ENCODE results near the gene DRG2.

The DRG2 gene, protein sequence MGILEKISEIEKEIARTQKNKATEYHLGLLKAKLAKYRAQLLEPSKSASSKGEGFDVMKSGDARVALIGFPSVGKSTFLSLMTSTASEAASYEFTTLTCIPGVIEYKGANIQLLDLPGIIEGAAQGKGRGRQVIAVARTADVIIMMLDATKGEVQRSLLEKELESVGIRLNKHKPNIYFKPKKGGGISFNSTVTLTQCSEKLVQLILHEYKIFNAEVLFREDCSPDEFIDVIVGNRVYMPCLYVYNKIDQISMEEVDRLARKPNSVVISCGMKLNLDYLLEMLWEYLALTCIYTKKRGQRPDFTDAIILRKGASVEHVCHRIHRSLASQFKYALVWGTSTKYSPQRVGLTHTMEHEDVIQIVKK

DNA sequence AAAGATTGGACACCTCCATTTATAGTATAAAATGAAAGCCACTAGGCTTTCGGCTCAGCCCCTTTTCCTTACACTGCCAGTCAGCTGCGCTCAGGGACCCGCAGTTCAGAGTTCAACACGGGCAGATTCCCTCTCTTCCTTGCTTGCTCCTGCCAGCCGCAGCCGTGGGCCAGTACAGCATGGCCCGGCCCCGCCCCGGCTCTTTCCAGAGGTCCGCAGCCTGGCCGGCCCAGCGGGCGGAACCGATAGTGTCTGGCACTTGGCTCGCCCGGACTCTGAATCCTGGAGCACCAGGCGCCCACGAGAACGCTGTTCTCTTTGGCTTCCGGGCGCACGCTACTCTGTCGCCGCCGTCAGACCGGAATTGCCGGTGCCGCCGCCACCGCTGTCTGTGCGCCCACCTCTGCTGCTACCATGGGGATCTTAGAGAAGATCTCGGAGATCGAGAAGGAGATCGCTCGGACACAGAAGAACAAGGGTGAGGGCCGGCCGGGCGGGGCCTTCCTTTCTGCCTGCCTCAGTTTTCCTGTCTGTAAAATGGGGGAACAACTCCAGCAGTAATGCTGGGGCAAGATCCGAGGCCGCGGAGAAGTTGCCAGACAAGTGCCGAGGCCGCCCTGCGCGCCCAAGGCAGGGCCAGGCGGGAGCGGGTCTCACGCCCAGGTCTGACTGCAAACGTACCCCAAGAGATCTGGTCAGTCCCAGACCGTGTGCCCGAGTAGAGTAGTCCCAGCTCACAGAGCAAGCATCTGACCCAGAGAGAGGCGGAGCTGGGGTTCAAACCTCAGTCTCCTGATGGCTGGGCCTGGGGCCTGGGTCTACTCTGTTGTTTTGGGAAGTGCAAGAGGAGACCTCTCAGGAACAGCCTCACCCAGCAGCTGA, at the start of gene DRG2:
Gene DRG2, plus strand, starts transcription at position 339 of the 882 bp plus-strand sequence. Its CDS starts 76 bp downstream, at position 415.
- peak; percentile 74 for DNase-seq (ENCODE audit: low read depth)

DNA sequence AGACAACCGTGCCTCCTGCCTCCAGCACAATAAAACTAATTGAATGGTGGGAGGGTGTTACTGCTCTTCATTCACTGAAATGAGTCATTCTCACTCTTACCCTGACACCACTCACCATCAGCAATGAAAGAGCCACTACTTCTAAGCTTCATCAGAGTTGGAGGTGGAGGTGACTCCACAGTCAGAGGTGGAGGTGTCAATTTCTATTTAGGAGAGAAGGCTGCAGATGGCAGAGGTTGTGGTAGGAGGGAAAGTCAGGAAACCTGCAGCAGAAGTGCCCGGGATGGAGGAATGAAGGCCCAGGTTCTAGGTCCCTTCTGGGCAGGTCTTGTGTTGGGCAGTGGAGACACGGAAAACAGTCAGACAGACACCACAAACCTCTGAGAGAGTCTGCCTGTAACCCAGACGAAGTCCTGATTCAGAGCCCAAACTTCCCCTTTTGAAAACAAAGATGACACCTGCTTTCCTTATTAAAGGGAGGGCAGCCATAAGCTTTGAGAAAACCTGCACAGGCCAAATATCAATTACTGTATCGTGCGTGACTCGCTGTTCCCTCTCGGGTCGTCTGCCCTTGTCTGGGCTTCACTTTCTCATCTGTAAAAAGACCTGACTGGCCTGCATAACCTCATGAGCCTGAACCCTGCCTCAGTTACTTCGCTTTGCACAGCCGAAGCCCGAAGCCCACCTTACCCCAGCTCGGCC, 49.4 kb upstream of the DRG2 start:
- DNase-seq (ENCODE audit: low read depth) = no peak

DNA sequence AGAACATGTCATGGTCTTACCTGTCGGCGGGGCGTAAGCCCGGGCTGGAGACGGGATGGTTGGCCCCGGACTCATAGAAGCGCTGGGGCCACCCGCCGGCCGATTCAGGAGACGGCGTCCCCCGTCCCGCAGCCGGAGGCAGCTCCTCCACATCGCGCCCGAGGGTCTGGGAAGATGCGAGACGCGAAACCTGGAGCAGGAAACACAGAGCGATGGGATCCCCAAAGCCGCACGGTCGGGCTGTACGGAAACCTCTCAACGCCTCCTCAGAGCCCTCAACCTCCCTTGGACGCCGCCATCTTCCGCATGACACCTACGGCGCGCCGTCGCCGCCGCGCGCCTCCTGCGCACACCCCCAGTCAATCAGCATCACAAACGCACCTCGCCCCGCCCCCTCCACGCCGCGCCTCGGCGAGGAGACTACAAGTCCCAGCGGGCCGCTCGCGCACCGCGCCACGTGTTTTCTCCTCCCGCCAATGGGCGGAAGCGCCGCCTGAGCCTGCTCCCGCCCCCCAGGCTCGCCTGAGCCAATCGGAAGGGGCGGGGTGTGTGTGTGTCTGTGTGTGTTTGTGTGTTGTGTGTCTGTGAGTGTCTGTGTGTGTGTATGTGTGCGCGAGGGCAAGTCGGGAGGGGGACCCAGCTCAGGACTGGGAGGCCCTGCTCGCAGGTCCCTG, 48.8 kb upstream of the DRG2 start, which contains the start of the genes ATPAF2 and GID4:
Gene ATPAF2, minus strand, starts transcription at position 308 of the 674 bp plus-strand sequence. Its CDS starts 155 bp downstream, at position 153.
Gene GID4, plus strand, starts transcription at position 548 of the 674 bp plus-strand sequence. Its CDS starts 57 bp downstream, at position 605.
- DNase-seq (ENCODE audit: low read depth) = peak; percentile 88

DNA sequence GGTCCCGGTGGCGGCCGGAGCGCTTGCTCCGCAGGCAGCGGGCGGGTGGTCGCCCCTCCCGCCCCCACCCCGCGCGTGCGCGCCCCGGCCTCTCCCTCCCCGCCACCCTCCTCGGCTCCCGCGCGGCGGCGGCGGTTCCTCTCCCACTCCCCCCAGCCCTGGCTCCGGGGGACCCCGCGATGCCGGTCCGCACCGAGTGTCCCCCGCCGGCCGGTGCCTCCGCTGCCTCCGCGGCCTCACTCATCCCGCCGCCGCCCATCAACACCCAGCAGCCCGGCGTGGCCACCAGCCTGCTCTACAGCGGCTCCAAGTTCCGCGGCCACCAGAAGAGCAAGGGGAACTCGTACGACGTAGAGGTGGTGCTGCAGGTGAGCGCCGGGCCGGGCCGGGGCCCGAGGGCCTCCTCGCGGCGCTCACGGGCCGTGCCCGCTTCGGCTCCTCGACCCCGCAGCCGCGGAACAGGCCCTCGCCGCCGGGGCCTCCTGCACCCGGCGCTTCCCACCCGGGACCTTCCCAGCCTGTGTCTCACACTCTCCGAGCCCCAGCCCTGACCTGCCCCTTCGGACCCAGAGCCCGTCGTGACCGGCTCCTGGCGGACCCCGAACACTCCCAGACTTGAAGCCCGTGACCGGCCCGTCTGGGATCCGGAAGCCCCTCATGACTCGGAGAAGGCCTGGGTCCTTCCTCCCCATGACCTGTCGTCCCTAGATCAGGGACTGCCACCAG, 48.0 kb upstream of the DRG2 start:
- no peak for DNase-seq (ENCODE audit: low read depth)

DNA sequence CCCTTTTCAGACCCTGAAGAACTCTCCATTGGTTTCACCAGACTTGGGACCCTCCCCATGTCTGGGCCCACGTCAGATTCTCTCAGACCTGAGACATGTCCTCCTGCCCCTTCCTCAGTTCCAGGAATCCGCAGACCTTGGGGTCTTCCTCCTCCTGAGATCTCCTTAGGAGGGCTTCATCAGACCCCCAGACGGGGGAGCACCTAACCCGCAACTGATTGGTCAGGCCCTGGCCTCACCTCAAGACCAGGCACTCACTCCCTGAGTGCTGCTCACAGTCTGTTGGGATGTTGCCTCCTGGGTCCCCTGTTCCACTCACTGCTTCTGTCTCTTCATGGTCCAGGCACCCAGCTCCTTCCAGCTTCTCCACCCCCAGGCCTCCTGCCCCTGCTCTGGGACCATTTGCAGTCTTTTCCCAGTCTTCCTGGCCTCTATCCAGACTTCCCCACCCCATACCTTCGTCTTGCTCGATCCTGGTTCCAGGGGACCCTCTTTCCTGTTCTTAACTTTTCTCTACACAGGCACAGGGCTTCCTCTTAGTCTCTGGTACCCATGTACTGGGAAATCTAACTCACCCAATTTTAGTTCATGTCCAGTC, 47.4 kb upstream of the DRG2 start:
- no peak for DNase-seq (ENCODE audit: low read depth)

DNA sequence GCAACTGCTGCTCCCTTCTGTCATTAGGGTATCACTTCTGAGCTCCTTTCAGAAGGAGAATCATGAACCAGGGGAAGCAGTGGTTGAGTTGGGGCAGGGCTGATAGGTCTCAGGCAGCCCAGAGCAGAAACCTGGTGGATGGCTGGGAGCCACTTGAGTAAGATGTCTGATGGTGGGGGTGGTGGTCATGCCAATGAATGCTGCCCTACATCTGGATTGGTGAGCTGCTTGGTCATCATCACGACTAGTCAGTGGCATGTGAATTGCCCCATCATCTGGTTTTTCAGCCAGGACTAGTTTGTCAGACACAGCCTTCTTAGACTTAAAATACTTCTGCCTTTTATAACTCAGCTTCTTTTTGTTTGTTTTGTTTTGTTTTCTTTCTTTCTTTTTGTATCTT, 46.0 kb upstream of the DRG2 start:
- peak; percentile 45 for DNase-seq (ENCODE audit: low read depth)

DNA sequence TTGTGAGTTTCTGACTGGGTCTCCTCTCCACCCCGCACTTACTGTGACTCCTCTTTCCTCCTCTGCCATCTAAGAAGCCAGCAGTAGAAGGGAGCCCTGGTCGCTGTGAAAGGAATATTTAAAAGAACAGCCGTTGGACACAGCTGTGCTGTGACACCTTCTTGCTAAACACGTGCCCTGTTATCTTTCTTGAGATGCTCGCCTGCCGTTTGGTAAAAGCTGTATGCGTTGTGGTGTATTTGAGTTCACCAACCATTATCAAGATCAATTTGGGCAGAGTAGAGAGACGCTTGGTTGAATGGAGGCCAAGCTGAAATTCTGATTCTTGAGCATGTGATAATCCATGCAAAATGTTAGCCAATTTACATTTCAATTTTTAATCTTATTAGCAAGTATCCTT, 44.8 kb upstream of the DRG2 start:
- no peak for DNase-seq (ENCODE audit: low read depth)

DNA sequence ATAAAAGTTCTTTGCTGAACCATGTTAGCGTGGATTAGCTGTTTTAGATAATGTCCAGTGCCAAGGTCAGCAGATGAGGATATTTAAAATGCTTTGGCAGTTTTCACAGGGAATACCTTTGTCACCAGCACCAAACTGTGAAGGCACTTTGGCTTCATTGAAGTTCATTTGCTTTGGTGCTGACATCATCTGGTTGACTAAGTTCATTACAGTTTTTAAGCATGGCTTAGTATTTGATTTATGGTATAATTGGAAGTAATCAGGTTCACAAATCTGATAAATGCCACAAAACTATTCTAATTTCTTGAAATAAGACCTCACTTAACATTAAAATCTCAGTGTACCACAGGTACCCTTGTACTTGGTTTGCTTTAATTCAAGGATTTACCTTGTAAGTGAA, 44.3 kb upstream of the DRG2 start:
- DNase-seq (ENCODE audit: low read depth) = no peak

DNA sequence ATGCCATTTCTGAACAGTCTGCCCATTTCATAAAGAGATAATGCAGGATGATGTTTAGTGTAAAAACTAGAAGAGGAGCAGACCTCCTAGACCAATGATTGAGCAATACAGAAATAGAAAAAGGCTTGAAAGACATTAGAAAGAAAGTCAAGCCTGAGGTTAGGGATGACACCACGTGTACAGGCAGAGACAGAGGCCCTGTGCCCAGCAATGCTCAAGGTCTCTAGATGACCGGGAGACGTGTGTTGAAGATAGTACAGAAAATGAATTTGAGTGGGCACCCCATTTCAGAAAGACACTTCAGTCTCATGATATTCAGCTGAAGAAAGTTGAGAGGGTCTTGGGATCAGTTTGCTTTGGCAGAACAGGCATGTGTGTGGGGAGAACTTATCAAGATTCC, 43.1 kb upstream of the DRG2 start:
- no peak for DNase-seq (ENCODE audit: low read depth)

DNA sequence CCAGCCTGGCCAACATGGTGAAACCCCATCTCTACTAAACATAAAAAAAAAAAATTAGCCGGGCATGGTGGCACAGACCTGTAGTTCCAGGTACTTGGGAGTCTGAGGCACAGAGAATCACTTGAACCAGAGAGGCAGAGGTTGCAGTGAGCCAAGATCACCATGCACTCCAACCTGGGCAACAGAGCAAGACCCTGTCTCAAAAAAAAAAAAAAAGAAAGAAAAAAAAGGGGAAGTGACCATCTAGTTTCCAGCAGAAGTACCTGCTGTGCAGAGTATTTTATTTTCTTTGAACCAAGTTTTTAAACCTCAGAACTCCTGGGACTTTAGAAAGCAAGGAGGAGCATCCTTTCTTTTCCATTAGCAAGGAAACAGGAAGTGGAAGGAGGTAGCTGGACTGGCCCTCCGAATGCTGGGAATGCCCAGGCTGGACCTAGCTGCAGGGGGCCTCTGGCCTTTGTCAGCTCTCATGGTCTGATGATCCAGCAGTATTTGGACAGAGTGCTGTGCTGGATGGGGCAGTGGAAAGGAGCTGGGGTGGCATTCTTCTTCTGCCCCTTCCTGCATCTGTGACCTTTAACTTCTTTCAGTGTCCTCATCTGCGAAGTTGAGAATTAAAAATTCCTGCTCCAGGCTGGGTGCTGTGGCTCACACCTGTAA, 41.9 kb upstream of the DRG2 start:
- DNase-seq (ENCODE audit: low read depth) = no peak

DNA sequence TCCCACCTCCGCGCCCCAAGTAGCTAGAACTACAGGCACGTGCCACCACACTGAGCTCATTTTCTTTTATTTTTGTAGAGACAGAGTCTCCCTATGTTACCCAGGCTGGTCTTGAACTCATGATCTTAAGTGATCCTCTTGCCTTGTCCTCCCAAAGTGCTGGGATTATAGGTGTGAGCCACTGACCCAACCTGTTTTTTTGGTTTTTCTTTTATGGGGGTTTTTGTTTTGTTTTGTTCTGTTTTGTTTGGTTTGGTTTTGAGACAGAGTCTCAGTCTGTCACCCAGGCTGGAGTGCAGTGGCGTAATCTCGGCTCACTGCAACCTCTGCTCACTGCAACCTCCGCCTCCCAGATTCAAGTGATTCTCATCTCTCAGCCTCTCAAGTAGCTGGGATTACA, 32.2 kb upstream of the DRG2 start:
- no peak for DNase-seq (ENCODE audit: low read depth)

DNA sequence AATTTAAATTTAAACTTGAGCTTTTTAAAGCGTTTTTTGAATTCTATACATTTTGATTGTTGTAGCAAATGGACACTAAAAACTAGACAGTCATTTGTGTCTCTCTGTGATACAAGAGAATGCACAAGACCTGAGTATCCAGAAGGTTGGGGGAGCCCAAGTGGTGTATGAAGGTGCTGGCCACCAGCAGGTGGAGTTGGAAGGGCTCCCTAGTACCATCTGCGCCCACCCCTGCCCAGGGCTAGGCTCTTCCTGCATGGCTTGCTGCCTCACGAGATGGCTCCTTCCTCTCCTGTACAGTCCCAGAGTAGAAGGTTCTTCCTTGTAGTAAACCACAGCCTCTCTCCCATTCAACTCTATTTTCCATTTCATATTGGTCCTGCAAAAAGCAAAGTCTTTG, 31.5 kb upstream of the DRG2 start:
- no peak for DNase-seq (ENCODE audit: low read depth)

DNA sequence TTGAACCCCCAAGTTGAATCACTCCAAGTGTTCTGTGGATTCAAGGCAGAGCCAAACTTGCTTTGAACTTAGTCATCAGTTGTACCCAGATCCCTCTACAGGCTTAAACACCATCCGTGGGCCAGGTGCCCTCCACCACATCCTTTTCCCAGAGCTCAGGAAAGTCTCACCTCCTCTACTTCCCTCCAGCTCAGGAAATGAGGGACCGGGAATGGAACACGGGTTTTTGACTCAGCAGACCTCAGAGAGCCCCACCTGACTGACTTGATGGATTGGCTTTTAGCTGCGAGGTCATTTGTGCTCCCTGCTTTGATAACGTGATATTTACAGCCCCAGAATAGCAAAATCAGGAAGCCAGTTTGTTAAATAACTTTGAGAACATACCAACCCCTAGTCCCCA, 28.5 kb upstream of the DRG2 start:
- DNase-seq (ENCODE audit: low read depth) = no peak

DNA sequence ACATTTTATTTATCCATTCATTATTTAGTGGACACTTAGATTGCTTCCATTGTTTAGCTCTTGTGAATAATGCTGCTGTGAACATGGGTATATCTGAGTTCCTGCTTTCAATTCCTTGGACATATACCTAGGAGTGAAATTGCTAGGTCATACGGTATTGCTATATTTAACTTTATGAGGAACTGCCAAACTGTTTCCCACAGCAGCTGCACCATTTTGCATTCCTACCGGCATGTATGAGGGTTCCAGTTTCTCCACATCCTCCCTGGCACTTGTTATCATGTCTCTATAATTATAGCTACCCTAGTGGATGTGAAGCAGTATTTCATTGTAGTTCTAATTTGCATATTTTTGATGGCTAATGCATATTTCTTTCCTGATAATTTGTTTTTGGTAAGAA, 23.7 kb upstream of the DRG2 start:
- no peak for DNase-seq (ENCODE audit: low read depth)

DNA sequence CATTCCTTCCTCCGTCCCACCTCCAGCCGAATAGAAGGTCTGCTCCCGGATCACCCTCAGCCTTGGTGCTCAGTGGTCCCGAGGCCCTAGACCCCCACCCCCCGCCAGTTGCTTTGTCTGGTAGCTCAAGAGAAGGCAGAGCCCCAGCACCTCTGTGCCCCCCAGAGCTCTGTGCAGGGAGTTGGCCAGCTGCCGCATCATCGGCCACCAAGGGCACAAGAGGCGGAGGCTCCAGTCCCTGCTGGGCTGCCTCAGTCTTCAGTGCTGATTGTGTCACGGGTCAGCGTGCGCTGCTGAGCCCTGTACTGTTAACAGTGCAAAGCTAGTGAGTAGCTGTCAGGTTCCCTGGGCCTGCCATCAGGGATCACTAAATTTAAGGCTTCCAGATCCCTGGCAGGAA, 22.2 kb upstream of the DRG2 start:
- no peak for DNase-seq (ENCODE audit: low read depth)

DNA sequence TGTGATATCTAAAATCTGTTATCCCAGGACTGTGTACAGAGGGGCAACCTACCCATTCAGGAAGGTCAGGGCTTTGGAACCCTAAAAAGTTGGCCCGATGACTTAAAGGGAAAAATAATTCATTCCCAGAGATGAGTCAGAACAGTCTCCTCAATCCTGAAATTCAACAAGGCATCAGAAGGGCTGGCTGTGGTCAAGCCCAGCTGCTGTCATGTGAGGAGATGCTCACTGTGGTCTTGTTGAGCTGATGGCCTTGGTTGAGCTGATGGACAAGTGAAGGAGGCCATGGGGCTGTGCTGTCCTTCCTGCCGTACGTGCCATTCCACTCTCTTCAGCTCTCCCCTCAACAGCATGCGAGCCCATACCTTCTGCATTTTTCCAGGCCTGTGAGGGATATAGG, 20.9 kb upstream of the DRG2 start:
- DNase-seq (ENCODE audit: low read depth) = no peak

DNA sequence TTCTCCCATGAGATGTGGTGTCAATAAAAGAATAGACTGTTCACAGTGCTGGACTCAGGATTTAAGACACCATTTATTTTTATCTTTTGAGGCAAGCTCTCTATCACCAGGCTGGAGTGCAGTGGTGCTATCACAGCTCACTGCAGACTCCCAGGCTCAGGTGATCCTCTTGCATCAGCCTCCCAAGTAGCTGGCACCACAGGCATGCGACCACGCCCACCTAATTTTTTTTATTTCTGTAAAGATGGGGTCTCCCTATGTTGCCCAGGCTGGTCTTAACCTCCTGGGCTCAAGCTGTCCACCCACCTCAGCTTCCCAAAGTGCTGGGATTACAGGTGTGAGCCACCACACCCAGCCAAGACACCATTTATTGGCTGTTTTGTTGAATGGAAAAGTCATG, 18.6 kb upstream of the DRG2 start:
- no peak for DNase-seq (ENCODE audit: low read depth)

DNA sequence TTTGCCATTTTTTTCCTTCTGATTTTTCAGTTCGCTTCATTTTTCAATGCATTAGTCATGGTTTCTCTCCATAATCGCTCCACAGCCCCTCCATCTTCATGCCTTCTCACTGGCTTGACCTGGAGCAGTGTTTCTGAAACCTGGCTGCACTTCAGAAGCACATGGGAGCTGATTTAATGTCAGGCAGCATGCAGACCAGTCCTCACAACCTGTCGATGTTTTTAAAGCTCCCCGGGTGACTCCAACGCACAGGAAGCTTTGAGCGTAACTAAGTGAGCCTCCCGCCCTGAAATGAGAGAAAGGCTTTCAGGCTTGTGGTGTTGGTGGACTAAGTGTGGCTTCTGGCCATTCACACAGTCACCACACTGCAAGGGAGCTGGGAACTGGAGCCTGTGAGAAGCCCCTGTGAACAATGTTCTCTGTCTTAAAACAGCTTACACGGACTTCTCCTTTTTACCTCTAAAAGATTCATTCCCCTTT, 16.8 kb upstream of the DRG2 start:
- DNase-seq (ENCODE audit: low read depth) = no peak

DNA sequence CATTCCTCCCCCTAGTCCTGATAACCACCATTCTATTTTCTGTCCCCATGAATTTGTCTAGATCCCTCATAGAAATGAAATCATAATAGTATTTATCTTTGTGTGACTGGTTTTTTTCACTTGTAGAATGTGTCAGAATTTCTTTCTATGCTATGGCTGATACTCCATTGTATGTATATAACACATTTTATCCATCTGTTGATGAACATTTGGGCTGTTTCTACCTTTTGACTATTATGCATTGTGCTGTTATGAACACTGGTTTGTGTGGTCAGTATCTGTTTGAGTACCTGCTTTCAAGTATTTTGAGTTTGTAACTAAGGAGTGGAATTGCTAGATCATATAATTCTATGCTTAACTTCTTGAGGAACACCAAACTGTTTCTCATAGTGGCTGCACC, 16.0 kb upstream of the DRG2 start:
- DNase-seq (ENCODE audit: low read depth) = no peak
